Fibroblast of mammary gland (primary cell): ENCODE results near the gene SNX13.

ENCODE experiments used
- DNase-seq: peaks from one replicate; pipeline ENCODE4 v3.0.0-alpha.2; 2010; ENCODE audit warnings: low read depth
- H3K4me3 ChIP-seq: 2 replicates; pipeline ENCODE4 v1.5.1; 2011; ENCODE audit warnings: low read depth, mild to moderate bottlenecking, low read length, moderate library complexity; ENCODE audit not compliant: control insufficient read depth
- TF ChIP-seq, protein P1 (sequence below): conservative IDR thresholded peaks from 2 replicates; pipeline ENCODE4 v1.5.1; 2011; ENCODE audit warnings: low read depth, low read length, inconsistent platforms; ENCODE audit not compliant: control insufficient read depth, insufficient read depth

The SNX13 gene, protein sequence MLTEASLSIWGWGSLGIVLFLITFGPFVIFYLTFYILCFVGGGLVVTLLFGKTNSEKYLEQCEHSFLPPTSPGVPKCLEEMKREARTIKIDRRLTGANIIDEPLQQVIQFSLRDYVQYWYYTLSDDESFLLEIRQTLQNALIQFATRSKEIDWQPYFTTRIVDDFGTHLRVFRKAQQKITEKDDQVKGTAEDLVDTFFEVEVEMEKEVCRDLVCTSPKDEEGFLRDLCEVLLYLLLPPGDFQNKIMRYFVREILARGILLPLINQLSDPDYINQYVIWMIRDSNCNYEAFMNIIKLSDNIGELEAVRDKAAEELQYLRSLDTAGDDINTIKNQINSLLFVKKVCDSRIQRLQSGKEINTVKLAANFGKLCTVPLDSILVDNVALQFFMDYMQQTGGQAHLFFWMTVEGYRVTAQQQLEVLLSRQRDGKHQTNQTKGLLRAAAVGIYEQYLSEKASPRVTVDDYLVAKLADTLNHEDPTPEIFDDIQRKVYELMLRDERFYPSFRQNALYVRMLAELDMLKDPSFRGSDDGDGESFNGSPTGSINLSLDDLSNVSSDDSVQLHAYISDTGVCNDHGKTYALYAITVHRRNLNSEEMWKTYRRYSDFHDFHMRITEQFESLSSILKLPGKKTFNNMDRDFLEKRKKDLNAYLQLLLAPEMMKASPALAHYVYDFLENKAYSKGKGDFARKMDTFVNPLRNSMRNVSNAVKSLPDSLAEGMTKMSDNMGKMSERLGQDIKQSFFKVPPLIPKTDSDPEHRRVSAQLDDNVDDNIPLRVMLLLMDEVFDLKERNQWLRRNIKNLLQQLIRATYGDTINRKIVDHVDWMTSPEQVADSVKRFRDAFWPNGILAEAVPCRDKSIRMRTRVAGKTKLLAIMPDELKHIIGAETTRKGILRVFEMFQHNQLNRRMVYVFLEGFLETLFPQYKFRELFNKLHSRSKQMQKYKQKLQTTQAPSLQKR

DNA sequence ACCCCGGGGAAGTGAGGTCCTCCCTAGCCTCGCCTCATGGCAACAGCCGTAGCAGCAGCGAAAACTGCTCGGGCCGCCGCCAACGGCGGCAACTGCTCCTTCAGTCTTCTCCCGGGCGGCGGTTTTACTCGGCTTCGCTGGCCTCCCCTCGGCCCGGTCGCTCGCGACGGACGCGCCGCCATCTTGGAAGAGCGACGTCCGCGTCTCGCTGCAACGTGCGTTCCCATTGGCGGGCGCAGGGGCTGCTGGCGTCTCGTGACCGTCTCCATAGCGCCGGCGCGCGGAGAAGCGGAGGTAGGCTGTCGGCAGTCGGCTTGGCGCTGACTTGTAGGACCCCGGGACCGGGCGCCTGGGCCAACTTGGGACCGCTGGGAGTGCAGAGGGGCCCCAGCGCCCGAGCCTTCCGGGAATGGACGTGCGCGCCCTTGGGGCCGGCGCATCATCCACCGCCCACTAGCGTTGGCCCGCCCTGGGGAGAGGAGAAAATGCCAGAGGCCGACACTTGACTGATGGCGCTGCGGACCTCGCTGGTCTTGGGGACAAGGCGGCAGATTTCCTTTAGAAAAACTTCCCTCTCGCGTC is at the start of gene SNX13:
TSS of gene SNX13 (minus strand) at position 193 of the 582 bp plus-strand sequence. CDS start 199 bp downstream, outside the sequence.
- TF ChIP-seq, protein P1, sequence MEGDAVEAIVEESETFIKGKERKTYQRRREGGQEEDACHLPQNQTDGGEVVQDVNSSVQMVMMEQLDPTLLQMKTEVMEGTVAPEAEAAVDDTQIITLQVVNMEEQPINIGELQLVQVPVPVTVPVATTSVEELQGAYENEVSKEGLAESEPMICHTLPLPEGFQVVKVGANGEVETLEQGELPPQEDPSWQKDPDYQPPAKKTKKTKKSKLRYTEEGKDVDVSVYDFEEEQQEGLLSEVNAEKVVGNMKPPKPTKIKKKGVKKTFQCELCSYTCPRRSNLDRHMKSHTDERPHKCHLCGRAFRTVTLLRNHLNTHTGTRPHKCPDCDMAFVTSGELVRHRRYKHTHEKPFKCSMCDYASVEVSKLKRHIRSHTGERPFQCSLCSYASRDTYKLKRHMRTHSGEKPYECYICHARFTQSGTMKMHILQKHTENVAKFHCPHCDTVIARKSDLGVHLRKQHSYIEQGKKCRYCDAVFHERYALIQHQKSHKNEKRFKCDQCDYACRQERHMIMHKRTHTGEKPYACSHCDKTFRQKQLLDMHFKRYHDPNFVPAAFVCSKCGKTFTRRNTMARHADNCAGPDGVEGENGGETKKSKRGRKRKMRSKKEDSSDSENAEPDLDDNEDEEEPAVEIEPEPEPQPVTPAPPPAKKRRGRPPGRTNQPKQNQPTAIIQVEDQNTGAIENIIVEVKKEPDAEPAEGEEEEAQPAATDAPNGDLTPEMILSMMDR: no peak
- H3K4me3 ChIP-seq: peak within 1 kb of the TSS; percentile 91
- peak; percentile 89 for DNase-seq

DNA sequence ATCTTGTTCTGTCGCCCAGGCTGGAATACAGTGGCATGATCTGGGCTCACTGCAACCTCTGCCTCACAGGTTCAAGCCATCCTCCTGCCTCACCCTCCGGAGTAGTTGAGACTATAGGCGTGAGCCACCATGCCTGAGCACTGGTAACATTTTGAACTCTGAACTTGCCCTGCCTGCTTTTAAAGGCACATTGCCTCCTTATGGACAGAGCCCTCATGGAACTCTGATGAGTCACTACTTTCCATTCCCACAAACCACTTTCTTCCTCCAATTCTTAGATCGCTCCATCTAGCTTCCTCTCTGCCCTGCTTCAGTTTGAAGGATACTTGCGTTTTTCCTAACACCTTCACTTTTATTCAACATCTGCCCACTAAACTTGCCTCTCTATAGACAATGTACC is 49.3 kb upstream of the SNX13 start:
- no peak overlapping the region for H3K4me3 ChIP-seq
- TF ChIP-seq, protein P1: no peak
- DNase-seq: peak; percentile 50

- TF ChIP-seq, protein P1: no peak
- H3K4me3 ChIP-seq: no peak overlapping the region
- DNase-seq: no peak
Measured at GRCh38 chr7:17988858-17989257, 48.6 kb upstream of the SNX13 start.

GRCh38 chr7:17988141-17988540 is 47.8 kb upstream of the SNX13 start:
- H3K4me3 ChIP-seq: no peak overlapping the region
- no peak for DNase-seq
- TF ChIP-seq, protein P1: no peak

- no peak overlapping the region for H3K4me3 ChIP-seq
- TF ChIP-seq, protein P1: no peak
- DNase-seq: peak; percentile 79
Measured at GRCh38 chr7:17986851-17987250, 46.6 kb upstream of the SNX13 start.

- no peak for DNase-seq
- no peak overlapping the region for H3K4me3 ChIP-seq
- TF ChIP-seq, protein P1: no peak
Measured at GRCh38 chr7:17985473-17986239, 45.4 kb upstream of the SNX13 start.
